ENCODE results near the gene GCM1. TPM values are rescaled to one million over a fixed set of nuclear protein-coding genes. Genes with fewer than 3 reads are reported as not detected.
"Not testable (repeated sequence)": the region's sequence is repeated elsewhere in the genome, so short reads cannot be mapped to it uniquely, and the experiment has no call there.

Gene GCM1
- not detected for total RNA-seq
- long read RNA-seq = 0 reads

GRCh38 chr6:53148684-53149083 is at the start of gene GCM1:
Gene GCM1, minus strand, starts transcription at chr6:53148841. Its CDS starts 3,209 bp downstream, at chr6:53145632.
- ATAC-seq (no peak), DNase-seq (no peak)
- intact Hi-C loops (cut with micrococcal nuclease) = no loop called here

GRCh38 chr6:53197553-53197952 is 48.9 kb upstream of the GCM1 start:
- no peak for DNase-seq
- no peak for ATAC-seq
- intact Hi-C loops (cut with micrococcal nuclease) = no loop called here

GRCh38 chr6:53195048-53195447 is 46.4 kb upstream of the GCM1 start:
- no peak for DNase-seq
- intact Hi-C loops (cut with micrococcal nuclease) = no loop called here
- ATAC-seq = no peak

GRCh38 chr6:53192682-53193188 is 44.1 kb upstream of the GCM1 start:
- ATAC-seq = peak; percentile 54
- intact Hi-C loops (cut with micrococcal nuclease) = no loop called here

GRCh38 chr6:53189554-53189953 is 40.9 kb upstream of the GCM1 start:
- intact Hi-C loops (cut with micrococcal nuclease) = no loop called here
- DNase-seq (no peak), ATAC-seq (no peak)

More at GRCh38 chr6:53192682-53193188, 44.1 kb upstream of the GCM1 start:
- DNase-seq = no peak

GRCh38 chr6:53188833-53189232 is 40.2 kb upstream of the GCM1 start:
- ATAC-seq = no peak
- intact Hi-C loops (cut with micrococcal nuclease) = no loop called here
- no peak for DNase-seq

GRCh38 chr6:53180678-53181077 is 32.0 kb upstream of the GCM1 start:
- no peak for ATAC-seq

GRCh38 chr6:53179961-53180651 is 31.5 kb upstream of the GCM1 start:
- DNase-seq = peak; percentile 36
- intact Hi-C loops (cut with micrococcal nuclease) = no loop called here
- ATAC-seq = peak; percentile 48

More at GRCh38 chr6:53180678-53181077, 32.0 kb upstream of the GCM1 start:
- no peak for DNase-seq
- intact Hi-C loops (cut with micrococcal nuclease) = no loop called here

- ATAC-seq = no peak
- no peak for DNase-seq
- intact Hi-C loops (cut with micrococcal nuclease) = no loop called here
Measured at GRCh38 chr6:53178837-53179432, 30.3 kb upstream of the GCM1 start.

GRCh38 chr6:53175027-53175426 is 26.4 kb upstream of the GCM1 start:
- intact Hi-C loops (cut with micrococcal nuclease) = no loop called here

GRCh38 chr6:53172468-53172803 is 23.8 kb upstream of the GCM1 start:
- DNase-seq (no peak), ATAC-seq (no peak)
- intact Hi-C loops (cut with micrococcal nuclease) = loop anchor here (1.0 to 5.0 kb wide), 2 partner anchors 238 to 310 kb away; no protein-coding TSS in a partner anchor

More at GRCh38 chr6:53175027-53175426, 26.4 kb upstream of the GCM1 start:
- DNase-seq (no peak), ATAC-seq (no peak)

GRCh38 chr6:53171605-53172467 is 23.2 kb upstream of the GCM1 start:
- intact Hi-C loops (cut with micrococcal nuclease) = loop anchor here (1.0 to 5.0 kb wide), 2 partner anchors 238 to 310 kb away; no protein-coding TSS in a partner anchor
- DNase-seq = peak; percentile 93
- ATAC-seq = peak; percentile 94

GRCh38 chr6:53168516-53169267 is 20.1 kb upstream of the GCM1 start:
- ATAC-seq (no peak), DNase-seq (no peak)
- intact Hi-C loops (cut with micrococcal nuclease) = loop anchor here (10.0 kb wide), 1 partner anchor 566 kb away; no protein-coding TSS in a partner anchor

GRCh38 chr6:53165293-53165692 is 16.7 kb upstream of the GCM1 start:
- no peak for DNase-seq
- intact Hi-C loops (cut with micrococcal nuclease) = loop anchor here (10.0 kb wide), 1 partner anchor 570 kb away; no protein-coding TSS in a partner anchor
- no peak for ATAC-seq

GRCh38 chr6:53162606-53163005 is 14.0 kb upstream of the GCM1 start:
- intact Hi-C loops (cut with micrococcal nuclease) = loop anchor here (5.0 to 10.0 kb wide), 2 partner anchors 325 to 572 kb away; no protein-coding TSS in a partner anchor
- ATAC-seq = no peak
- DNase-seq = no peak

GRCh38 chr6:53161481-53162009 is 12.9 kb upstream of the GCM1 start:
- ATAC-seq = no peak
- DNase-seq = no peak
- intact Hi-C loops (cut with micrococcal nuclease) = loop anchor here (5.0 to 10.0 kb wide), 2 partner anchors 326 to 573 kb away; no protein-coding TSS in a partner anchor

GRCh38 chr6:53159558-53159957 is 10.9 kb upstream of the GCM1 start:
- intact Hi-C loops (cut with micrococcal nuclease) = no loop called here
- ATAC-seq (no peak), DNase-seq (no peak)

GRCh38 chr6:53158076-53158475 is 9.4 kb upstream of the GCM1 start:
- intact Hi-C loops (cut with micrococcal nuclease); ATAC-seq; DNase-seq: not testable (repeated sequence)

All from left ventricle myocardium superior (tissue), 1 donor.